Keratinocyte (primary cell): ENCODE measurements around the gene NFATC1. TPM values are rescaled to one million over a fixed set of nuclear protein-coding genes. Genes with fewer than 3 reads are reported as not detected.

ENCODE experiments used
- DNase-seq: peaks from one replicate; pipeline ENCODE4 v3.0.0-alpha.2; 2011; ENCODE audit warnings: low read depth, missing footprints, low spot score
- FAIRE-seq: peaks from 2 replicates; lab custom pipeline; 2011; peaks lifted over from hg19 to GRCh38; lab: Jason Lieb, UNC
- H2AFZ ChIP-seq: 2 replicates; pipeline ENCODE4 v1.6.0; 2012; ENCODE audit warnings: low read length, control low read depth, inconsistent platforms; ENCODE audit not compliant: control insufficient read depth
- H3K27ac ChIP-seq: 2 replicates; pipeline ENCODE4 v1.5.1; 2011; ENCODE audit warnings: low read length; ENCODE audit not compliant: control insufficient read depth, insufficient read depth
- H3K27me3 ChIP-seq: 3 replicates; pipeline ENCODE4 v1.6.0; 2011; ENCODE audit warnings: low read length; ENCODE audit not compliant: control insufficient read depth, insufficient read depth; ENCODE audit errors: extremely low read depth
- H3K36me3 ChIP-seq, 2 experiments: 2 replicates in 1 of 2; 3 replicates in 1 of 2; pipeline ENCODE4 v1.5.1; 2011; ENCODE audit warnings: low read length in 2 of 2, mild to moderate bottlenecking in 1 of 2; ENCODE audit not compliant: control insufficient read depth in 2 of 2, insufficient read depth in 2 of 2; ENCODE audit errors: extremely low read depth in 1 of 2
- H3K4me1 ChIP-seq: 3 replicates; pipeline ENCODE4 v1.5.1; 2011; ENCODE audit warnings: low read length; ENCODE audit not compliant: control insufficient read depth, insufficient read depth; ENCODE audit errors: extremely low read depth
- H3K4me2 ChIP-seq: 3 replicates; pipeline ENCODE4 v1.6.0; 2011; ENCODE audit warnings: low read depth, low read length; ENCODE audit not compliant: control insufficient read depth, insufficient read depth; ENCODE audit errors: extremely low read depth
- H3K4me3 ChIP-seq, 3 experiments: fragments of 200-600 bp in 1 of 3; sonication (generic) in 1 of 3; 2 replicates in 2 of 3; 3 replicates in 1 of 3; pipeline ENCODE4 v1.5.1; 2011 to 2016; ENCODE audit warnings: low read length in 3 of 3, mild to moderate bottlenecking in 3 of 3, control low read depth in 2 of 3, inconsistent platforms in 1 of 3, low read depth in 1 of 3, mixed read lengths in 1 of 3, mixed run types in 1 of 3, moderate library complexity in 1 of 3; ENCODE audit not compliant: control insufficient read depth in 2 of 3, insufficient read depth in 2 of 3; ENCODE audit errors: extremely low read depth in 1 of 3
- H3K79me2 ChIP-seq: 2 replicates; pipeline ENCODE4 v1.6.0; 2012; ENCODE audit warnings: low read length; ENCODE audit not compliant: control insufficient read depth, insufficient read depth
- H3K9ac ChIP-seq: 3 replicates; pipeline ENCODE4 v1.6.0; 2011; ENCODE audit warnings: low read length; ENCODE audit not compliant: control insufficient read depth, insufficient read depth; ENCODE audit errors: extremely low read depth
- H3K9me1 ChIP-seq: 3 replicates; pipeline ENCODE4 v1.6.0; 2011; ENCODE audit warnings: low read length; ENCODE audit not compliant: control insufficient read depth, insufficient read depth; ENCODE audit errors: extremely low read depth
- H3K9me3 ChIP-seq: 2 replicates; pipeline ENCODE4 v1.5.1; 2012; ENCODE audit warnings: low read depth, low read length; ENCODE audit not compliant: control insufficient read depth
- H4K20me1 ChIP-seq: 3 replicates; pipeline ENCODE4 v1.6.0; 2011; ENCODE audit warnings: low read length; ENCODE audit not compliant: control insufficient read depth, insufficient read depth; ENCODE audit errors: extremely low read depth
- EZH2 ChIP-seq: IDR thresholded peaks from one replicate; pipeline ENCODE4 v1.6.1; 2012; ENCODE audit warnings: inconsistent platforms, mild to moderate bottlenecking, low read length, moderate library complexity
- dilution Hi-C: fragments of 300-500 bp; cut with MboI; formaldehyde crosslinking; loops from one replicate; pipeline ENCODE4 v1.7.0; 2020; ENCODE audit warnings: low sequenced_read_pairs; ENCODE audit not compliant: extremely low pct_ligation_motif_present
- polyA plus RNA-seq, 5 experiments: library from polyadenylated mRNA; depleted of rRNA in 3 of 5; stranded (reverse) in 3 of 5; stranded (forward) in 1 of 5; unstranded in 1 of 5; fragments of >200 nt; gene quantifications; 1 replicate in 1 of 5; 2 replicates in 3 of 5; 3 replicates in 1 of 5; pipeline versions ENCODE4 v1.2.1 to v1.2.3, GENCODE V29; 2011 to 2012; ENCODE audit warnings: missing spikeins in 2 of 5, low read depth in 1 of 5, low replicate concordance in 1 of 5
- TF ChIP-seq, protein P1 (sequence below), 3 experiments: IDR thresholded peaks in 1 of 3; conservative IDR thresholded peaks in 1 of 3; optimal IDR thresholded peaks in 1 of 3; 2 replicates in 2 of 3; 3 replicates in 1 of 3; pipeline versions ENCODE3 to v1.5.1; 2011; ENCODE audit warnings: low read length in 3 of 3, mild to moderate bottlenecking in 3 of 3, moderate library complexity in 2 of 3, control low read depth in 1 of 3, inconsistent platforms in 1 of 3; ENCODE audit not compliant: insufficient read depth in 2 of 3; ENCODE audit errors: extremely low read depth in 1 of 3

Gene NFATC1
- polyA plus RNA-seq, 1 donor (not counting 4 experiments of a cell fraction or from before 2014, with no cell fraction given) = 0.77 TPM

DNA sequence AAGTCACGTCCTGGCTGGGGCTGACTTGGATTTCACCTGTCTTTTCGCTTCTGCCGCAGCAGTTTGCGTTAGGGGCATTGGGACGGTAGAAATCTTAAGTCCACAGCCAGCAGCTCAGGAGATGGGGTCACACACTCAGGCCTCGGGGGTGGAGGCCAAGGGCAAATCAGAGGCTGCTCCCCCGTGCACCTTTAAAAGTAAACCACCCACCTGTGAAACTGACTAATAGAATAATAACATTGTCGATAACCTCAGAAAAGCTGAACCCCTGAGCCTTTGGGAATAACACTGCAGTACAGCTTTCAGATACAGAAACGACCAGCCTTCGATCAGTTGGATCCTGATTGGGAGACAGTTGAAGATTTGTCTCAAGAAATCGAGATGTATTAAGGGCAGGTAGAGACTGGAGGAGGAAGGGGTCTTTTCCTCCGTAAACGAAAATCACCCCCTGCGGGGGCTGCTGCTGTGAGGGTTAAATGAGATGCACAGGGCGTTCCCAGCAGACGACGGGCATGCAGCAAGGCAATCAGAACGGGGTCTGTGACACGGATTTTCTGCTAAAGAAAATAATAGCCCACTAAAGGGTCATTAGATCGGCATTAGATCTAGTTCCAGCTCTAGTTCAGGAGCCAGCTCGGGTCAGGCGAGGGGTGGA lies 16.4 kb upstream of the NFATC1 start:
- H4K20me1 ChIP-seq = peaks cover 5% of the 10 kb centered on the region
- no peak overlapping the region for H2AFZ ChIP-seq
- peaks cover 12% of the 10 kb centered on the region for H3K27me3 ChIP-seq
- TF ChIP-seq EZH2 = no peak
- TF ChIP-seq, protein P1, sequence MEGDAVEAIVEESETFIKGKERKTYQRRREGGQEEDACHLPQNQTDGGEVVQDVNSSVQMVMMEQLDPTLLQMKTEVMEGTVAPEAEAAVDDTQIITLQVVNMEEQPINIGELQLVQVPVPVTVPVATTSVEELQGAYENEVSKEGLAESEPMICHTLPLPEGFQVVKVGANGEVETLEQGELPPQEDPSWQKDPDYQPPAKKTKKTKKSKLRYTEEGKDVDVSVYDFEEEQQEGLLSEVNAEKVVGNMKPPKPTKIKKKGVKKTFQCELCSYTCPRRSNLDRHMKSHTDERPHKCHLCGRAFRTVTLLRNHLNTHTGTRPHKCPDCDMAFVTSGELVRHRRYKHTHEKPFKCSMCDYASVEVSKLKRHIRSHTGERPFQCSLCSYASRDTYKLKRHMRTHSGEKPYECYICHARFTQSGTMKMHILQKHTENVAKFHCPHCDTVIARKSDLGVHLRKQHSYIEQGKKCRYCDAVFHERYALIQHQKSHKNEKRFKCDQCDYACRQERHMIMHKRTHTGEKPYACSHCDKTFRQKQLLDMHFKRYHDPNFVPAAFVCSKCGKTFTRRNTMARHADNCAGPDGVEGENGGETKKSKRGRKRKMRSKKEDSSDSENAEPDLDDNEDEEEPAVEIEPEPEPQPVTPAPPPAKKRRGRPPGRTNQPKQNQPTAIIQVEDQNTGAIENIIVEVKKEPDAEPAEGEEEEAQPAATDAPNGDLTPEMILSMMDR (optimal IDR thresholded peaks at IDR 0.05 in 1 of 3, IDR thresholded peaks at IDR 0.05 in 1 of 3, conservative IDR thresholded peaks at IDR 0.05 in 1 of 3; ENCODE audit: extremely low read depth in 1 of 3, insufficient read depth in 2 of 3, low read length in 3 of 3) = no peak
- peak overlapping the region; percentile 48 for H3K4me2 ChIP-seq
- FAIRE-seq (no peak), DNase-seq (no peak)
- no peaks in the 10 kb centered on the region for H3K9me3 ChIP-seq
- peaks cover 4% of the 10 kb centered on the region for H3K4me1 ChIP-seq
- H3K36me3 ChIP-seq = peaks cover 0 to 6% of the 10 kb centered on the region in 2 experiments
- H3K9ac ChIP-seq = no peak overlapping the region
- no peak overlapping the region for H3K4me3 ChIP-seq
- dilution Hi-C loops = no loop called here
- no peaks in the 10 kb centered on the region for H3K9me1 ChIP-seq
- no peaks in the 10 kb centered on the region for H3K79me2 ChIP-seq
- H3K27ac ChIP-seq = no peak overlapping the region

DNA sequence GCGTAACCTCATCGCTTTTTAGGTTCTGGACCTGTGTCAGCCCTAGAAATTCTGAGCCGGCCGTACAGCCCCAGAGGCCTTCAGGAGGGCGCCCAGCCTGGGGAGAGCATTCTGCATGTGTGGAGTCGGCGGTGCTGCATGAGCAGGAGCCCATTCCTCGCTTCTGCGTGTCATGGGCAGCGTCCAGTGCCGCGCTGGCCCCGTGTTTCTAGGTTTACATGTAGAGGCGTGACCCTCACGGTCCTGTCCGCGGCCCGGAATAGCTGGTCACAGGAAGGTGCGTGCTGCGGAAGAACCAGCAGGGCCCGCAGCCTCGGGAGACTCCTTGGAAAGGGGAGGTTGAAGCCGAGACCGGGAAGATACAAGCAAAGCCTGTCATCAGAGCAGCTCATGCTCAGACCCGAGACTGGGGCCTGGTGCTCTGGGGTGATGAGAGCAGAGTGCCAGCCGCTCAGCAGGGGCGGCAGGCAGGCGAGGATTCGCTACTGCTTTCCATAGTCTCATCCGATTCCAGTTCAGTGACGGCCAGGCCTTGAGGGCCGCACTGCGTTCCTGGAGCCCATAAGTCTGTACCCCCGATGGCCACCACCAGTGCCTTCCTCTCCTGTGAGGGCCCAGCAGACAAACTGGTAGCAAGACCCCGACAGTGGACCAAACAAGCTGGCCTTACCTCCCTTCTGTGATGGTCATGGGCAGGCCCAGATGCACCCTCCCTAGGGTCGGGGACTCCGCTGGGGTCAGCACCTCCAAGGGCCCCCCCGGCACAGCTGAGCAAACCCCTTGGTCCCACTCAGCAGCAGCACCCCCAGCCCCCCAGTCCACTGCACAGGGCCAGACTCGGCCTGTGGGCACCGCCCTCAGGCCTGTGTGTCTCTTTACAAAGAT lies 15.6 kb upstream of the NFATC1 start:
- Histone ChIP-seq H3K4me3 (no peak overlapping the region), H3K4me2 (no peak overlapping the region), H3K9me3 (no peaks in the 10 kb centered on the region), H3K9me1 (no peaks in the 10 kb centered on the region), H3K27me3 (peaks cover 12% of the 10 kb centered on the region), H4K20me1 (peaks cover 5% of the 10 kb centered on the region), H3K36me3 (peaks cover 0 to 6% of the 10 kb centered on the region in 2 experiments), H3K27ac (no peak overlapping the region), H3K4me1 (peaks cover 4% of the 10 kb centered on the region), H3K79me2 (no peaks in the 10 kb centered on the region), H2AFZ (no peak overlapping the region), H3K9ac (no peak overlapping the region)
- TF ChIP-seq, protein P1 (optimal IDR thresholded peaks at IDR 0.05 in 1 of 3, IDR thresholded peaks at IDR 0.05 in 1 of 3, conservative IDR thresholded peaks at IDR 0.05 in 1 of 3; ENCODE audit: extremely low read depth in 1 of 3, insufficient read depth in 2 of 3, low read length in 3 of 3) = no peak
- TF ChIP-seq EZH2 = no peak
- DNase-seq = no peak
- dilution Hi-C loops = no loop called here
- FAIRE-seq = no peak
